Measurements from ENCODE around the gene CMPK1.

DNA sequence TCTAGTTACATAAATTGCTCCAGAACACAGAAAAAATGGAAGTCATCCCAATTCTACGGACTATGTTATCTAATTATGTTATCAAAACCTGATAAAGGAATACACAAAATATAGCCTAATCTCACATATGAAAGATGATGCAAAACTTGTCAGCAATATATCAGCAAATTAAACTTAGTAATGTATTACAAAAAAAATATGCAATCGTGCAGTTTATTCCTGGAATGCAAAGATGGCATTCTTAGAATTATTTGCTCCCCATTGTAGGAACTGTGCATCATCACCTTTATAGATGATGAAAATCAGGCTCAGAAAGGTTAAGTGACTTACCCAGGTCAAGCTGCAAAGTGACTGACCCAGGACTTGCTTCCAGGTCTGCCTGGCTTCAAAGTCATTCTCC lies 90.3 kb downstream of the CMPK1 start:
- no peak for TF ChIP-seq EZH2 (IDR thresholded peaks at IDR 0.05; ENCODE audit: low read length, missing control alignments)
- TF ChIP-seq, protein P1, sequence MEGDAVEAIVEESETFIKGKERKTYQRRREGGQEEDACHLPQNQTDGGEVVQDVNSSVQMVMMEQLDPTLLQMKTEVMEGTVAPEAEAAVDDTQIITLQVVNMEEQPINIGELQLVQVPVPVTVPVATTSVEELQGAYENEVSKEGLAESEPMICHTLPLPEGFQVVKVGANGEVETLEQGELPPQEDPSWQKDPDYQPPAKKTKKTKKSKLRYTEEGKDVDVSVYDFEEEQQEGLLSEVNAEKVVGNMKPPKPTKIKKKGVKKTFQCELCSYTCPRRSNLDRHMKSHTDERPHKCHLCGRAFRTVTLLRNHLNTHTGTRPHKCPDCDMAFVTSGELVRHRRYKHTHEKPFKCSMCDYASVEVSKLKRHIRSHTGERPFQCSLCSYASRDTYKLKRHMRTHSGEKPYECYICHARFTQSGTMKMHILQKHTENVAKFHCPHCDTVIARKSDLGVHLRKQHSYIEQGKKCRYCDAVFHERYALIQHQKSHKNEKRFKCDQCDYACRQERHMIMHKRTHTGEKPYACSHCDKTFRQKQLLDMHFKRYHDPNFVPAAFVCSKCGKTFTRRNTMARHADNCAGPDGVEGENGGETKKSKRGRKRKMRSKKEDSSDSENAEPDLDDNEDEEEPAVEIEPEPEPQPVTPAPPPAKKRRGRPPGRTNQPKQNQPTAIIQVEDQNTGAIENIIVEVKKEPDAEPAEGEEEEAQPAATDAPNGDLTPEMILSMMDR (conservative IDR thresholded peaks at IDR 0.05 in 1 of 2, IDR thresholded peaks at IDR 0.05 in 1 of 2; ENCODE audit: low read depth in 1 of 2, low read length in 2 of 2), result no peak
